ENCODE results near the gene USF2.

DNA sequence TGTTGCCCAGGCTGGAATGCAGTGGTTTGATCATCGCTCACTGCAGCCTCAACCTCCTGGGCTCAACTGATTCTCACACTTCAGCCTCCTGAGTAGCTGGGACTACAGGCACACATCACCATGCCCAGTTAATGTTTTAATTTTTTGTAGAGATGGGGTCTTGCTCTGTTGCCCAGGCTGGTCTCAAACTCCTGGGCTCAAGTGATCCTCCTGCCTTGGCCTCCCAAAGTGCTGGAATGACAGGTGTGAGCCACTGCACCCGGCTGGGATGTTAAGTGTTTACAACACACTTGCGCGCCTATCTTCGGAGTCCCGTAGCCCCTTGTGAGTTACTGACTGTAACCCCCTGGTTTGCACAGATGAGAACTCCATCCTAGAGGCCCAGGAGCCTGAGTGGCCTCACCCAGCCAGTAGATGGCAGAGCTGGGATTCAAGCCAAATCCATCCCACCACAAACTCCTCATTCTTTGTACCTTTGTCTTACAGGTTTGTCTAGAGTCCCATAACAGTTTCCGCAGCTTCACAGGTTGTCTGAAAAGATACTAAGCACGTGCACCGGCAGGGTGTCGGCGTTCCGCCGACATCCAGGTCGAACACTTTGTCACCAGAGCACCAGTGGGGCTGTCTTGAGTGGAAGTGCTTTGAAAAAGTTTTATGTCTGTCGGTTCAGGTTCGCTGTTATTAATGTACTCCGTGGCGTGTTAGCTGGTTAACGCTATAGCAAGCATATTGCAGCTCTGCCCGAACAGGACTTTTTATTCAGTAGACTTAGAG is 37.9 kb downstream of the USF2 start:
- no peak for TF ChIP-seq POLR2A (IDR thresholded peaks at IDR 0.05; ENCODE audit: low read depth, low read length)
- TF ChIP-seq, protein P1, sequence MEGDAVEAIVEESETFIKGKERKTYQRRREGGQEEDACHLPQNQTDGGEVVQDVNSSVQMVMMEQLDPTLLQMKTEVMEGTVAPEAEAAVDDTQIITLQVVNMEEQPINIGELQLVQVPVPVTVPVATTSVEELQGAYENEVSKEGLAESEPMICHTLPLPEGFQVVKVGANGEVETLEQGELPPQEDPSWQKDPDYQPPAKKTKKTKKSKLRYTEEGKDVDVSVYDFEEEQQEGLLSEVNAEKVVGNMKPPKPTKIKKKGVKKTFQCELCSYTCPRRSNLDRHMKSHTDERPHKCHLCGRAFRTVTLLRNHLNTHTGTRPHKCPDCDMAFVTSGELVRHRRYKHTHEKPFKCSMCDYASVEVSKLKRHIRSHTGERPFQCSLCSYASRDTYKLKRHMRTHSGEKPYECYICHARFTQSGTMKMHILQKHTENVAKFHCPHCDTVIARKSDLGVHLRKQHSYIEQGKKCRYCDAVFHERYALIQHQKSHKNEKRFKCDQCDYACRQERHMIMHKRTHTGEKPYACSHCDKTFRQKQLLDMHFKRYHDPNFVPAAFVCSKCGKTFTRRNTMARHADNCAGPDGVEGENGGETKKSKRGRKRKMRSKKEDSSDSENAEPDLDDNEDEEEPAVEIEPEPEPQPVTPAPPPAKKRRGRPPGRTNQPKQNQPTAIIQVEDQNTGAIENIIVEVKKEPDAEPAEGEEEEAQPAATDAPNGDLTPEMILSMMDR (IDR thresholded peaks at IDR 0.05 in 2 of 3, conservative IDR thresholded peaks at IDR 0.05 in 1 of 3; ENCODE audit: control insufficient read depth in 2 of 3, extremely low read depth in 1 of 3, insufficient read depth in 1 of 3, low read depth in 3 of 3, low read length in 3 of 3) = peak; percentile 44 to 65 (median 63); a peak in 5 of 6 replicates
- no peak for TF ChIP-seq SP1 (IDR thresholded peaks at IDR 0.05; ENCODE audit: low read depth, low read length)
- TF ChIP-seq, protein P2, sequence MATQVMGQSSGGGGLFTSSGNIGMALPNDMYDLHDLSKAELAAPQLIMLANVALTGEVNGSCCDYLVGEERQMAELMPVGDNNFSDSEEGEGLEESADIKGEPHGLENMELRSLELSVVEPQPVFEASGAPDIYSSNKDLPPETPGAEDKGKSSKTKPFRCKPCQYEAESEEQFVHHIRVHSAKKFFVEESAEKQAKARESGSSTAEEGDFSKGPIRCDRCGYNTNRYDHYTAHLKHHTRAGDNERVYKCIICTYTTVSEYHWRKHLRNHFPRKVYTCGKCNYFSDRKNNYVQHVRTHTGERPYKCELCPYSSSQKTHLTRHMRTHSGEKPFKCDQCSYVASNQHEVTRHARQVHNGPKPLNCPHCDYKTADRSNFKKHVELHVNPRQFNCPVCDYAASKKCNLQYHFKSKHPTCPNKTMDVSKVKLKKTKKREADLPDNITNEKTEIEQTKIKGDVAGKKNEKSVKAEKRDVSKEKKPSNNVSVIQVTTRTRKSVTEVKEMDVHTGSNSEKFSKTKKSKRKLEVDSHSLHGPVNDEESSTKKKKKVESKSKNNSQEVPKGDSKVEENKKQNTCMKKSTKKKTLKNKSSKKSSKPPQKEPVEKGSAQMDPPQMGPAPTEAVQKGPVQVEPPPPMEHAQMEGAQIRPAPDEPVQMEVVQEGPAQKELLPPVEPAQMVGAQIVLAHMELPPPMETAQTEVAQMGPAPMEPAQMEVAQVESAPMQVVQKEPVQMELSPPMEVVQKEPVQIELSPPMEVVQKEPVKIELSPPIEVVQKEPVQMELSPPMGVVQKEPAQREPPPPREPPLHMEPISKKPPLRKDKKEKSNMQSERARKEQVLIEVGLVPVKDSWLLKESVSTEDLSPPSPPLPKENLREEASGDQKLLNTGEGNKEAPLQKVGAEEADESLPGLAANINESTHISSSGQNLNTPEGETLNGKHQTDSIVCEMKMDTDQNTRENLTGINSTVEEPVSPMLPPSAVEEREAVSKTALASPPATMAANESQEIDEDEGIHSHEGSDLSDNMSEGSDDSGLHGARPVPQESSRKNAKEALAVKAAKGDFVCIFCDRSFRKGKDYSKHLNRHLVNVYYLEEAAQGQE (IDR thresholded peaks at IDR 0.05; ENCODE audit: low read depth, low read length) = no peak
- TF ChIP-seq, protein P3, sequence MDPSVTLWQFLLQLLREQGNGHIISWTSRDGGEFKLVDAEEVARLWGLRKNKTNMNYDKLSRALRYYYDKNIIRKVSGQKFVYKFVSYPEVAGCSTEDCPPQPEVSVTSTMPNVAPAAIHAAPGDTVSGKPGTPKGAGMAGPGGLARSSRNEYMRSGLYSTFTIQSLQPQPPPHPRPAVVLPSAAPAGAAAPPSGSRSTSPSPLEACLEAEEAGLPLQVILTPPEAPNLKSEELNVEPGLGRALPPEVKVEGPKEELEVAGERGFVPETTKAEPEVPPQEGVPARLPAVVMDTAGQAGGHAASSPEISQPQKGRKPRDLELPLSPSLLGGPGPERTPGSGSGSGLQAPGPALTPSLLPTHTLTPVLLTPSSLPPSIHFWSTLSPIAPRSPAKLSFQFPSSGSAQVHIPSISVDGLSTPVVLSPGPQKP (IDR thresholded peaks at IDR 0.05; ENCODE audit: low read depth, low read length) = no peak
- TF ChIP-seq RBBP5 (conservative IDR thresholded peaks at IDR 0.05) = no peak
- TF ChIP-seq NFXL1 (IDR thresholded peaks at IDR 0.05; ENCODE audit: borderline replicate concordance) = no peak
- TF ChIP-seq EZH2 (IDR thresholded peaks at IDR 0.05; ENCODE audit: borderline replicate concordance, control insufficient read depth, low read depth, low read length) = no peak
- no peak for TF ChIP-seq CEBPB (IDR thresholded peaks at IDR 0.05; ENCODE audit: borderline replicate concordance in 1 of 2, low read depth in 2 of 2, low read length in 2 of 2)
- no peak for TF ChIP-seq POLR2AphosphoS5 (IDR thresholded peaks at IDR 0.05; ENCODE audit: low read length)
